IMR-90 (cell line): ENCODE data around the gene SRSF5. TPM values are rescaled to one million over a fixed set of nuclear protein-coding genes. Genes with fewer than 3 reads are reported as not detected.

ENCODE experiments used
- ATAC-seq: fragments of 200-7000 bp; cut with Tn5 transposase; 2 replicates; pipeline ENCODE4 v1.9.1; 2020; ENCODE audit warnings: low read depth, mild to moderate bottlenecking, moderate library complexity
- BruUV-seq: library from RNA; stranded (reverse); fragments of 400-500 nt; replicated peaks from 2 replicates; lab custom pipeline; 2021; lab: Mats Ljungman, UMichigan
- CTCF ChIA-PET: fragments of 300-600 bp; formaldehyde crosslinking; extraction: SDS; loops from one replicate; lab custom pipeline; 2021; ENCODE audit warnings: antibody characterized with exemption; lab: Yijun Ruan, JAX
- POLR2A ChIA-PET: fragments of 300-600 bp; sonication (Branson Sonifier 250); formaldehyde crosslinking; loops from one replicate; lab custom pipeline; 2022; ENCODE audit warnings: antibody characterized with exemption; ENCODE audit not compliant: unreplicated experiment; lab: Charles Lee
- DNase-seq: peaks from one replicate; pipeline ENCODE4 v3.0.0; 2013
- H2AFZ ChIP-seq: replicated peaks from 2 replicates; pipeline ENCODE3; 2013; ENCODE audit warnings: low read length, mild to moderate bottlenecking; ENCODE audit not compliant: poor library complexity
- H2AK5ac ChIP-seq: 2 replicates; pipeline ENCODE4 v1.6.1; 2013; ENCODE audit warnings: low read depth, low read length, inconsistent platforms
- H2AK9ac ChIP-seq: replicated peaks from 2 replicates; pipeline ENCODE3; 2013; ENCODE audit warnings: mild to moderate bottlenecking, low read depth, low read length, moderate library complexity; ENCODE audit not compliant: poor library complexity
- H2BK120ac ChIP-seq: 2 replicates; pipeline ENCODE4 v1.6.1; 2013; ENCODE audit warnings: low read depth, low read length, inconsistent platforms
- H2BK15ac ChIP-seq: 3 replicates; pipeline ENCODE4 v1.6.1; 2013; ENCODE audit warnings: low read depth, low read length, inconsistent platforms
- H2BK20ac ChIP-seq: 2 replicates; pipeline ENCODE4 v1.6.1; 2013; ENCODE audit warnings: low read depth, mild to moderate bottlenecking, inconsistent platforms, low read length, moderate library complexity
- H2BK5ac ChIP-seq: 2 replicates; pipeline ENCODE4 v1.6.1; 2013; ENCODE audit warnings: mild to moderate bottlenecking, low read depth, low read length, inconsistent platforms; ENCODE audit not compliant: poor library complexity, severe bottlenecking
- H3K14ac ChIP-seq: replicated peaks from 2 replicates; pipeline ENCODE4 v1.6.1; 2013; ENCODE audit warnings: low read depth, low read length, inconsistent platforms
- H3K18ac ChIP-seq: 2 replicates; pipeline ENCODE4 v1.6.1; 2013; ENCODE audit warnings: low read depth, low read length, control low read depth
- H3K23ac ChIP-seq: 2 replicates; pipeline ENCODE4 v1.6.1; 2013; ENCODE audit warnings: low read depth, low read length, inconsistent platforms
- H3K27ac ChIP-seq: 2 replicates; pipeline ENCODE4 v1.5.1; 2013; ENCODE audit warnings: mild to moderate bottlenecking, control low read depth, low read length; ENCODE audit not compliant: insufficient read depth
- H3K27me3 ChIP-seq: 2 replicates; pipeline ENCODE4 v1.6.1; 2013; ENCODE audit warnings: low read length; ENCODE audit not compliant: control insufficient read depth, insufficient read depth
- H3K36me3 ChIP-seq: 2 replicates; pipeline ENCODE4 v1.6.1; 2013; ENCODE audit warnings: low read length, mixed read lengths; ENCODE audit not compliant: control insufficient read depth, insufficient read depth
- H3K4ac ChIP-seq: 2 replicates; pipeline ENCODE4 v1.6.1; 2013; ENCODE audit warnings: low read depth, low read length, inconsistent platforms
- H3K4me1 ChIP-seq: 2 replicates; pipeline ENCODE4 v1.6.1; 2013; ENCODE audit warnings: low read length, mixed read lengths; ENCODE audit not compliant: control insufficient read depth, insufficient read depth
- H3K4me2 ChIP-seq: 2 replicates; pipeline ENCODE4 v1.6.1; 2013; ENCODE audit warnings: low read depth, mild to moderate bottlenecking, control low read depth, low read length, moderate library complexity
- H3K4me3 ChIP-seq: 2 replicates; pipeline ENCODE4 v1.5.1; 2013; ENCODE audit warnings: low read depth, mild to moderate bottlenecking, control low read depth, low read length, moderate library complexity; ENCODE audit not compliant: insufficient read depth
- H3K56ac ChIP-seq: 2 replicates; pipeline ENCODE4 v1.6.1; 2013; ENCODE audit warnings: low read length, inconsistent platforms; ENCODE audit not compliant: insufficient read depth; ENCODE audit errors: extremely low read depth
- H3K79me1 ChIP-seq, 2 experiments: 2 replicates each; pipeline ENCODE4 v1.6.1; 2013; ENCODE audit warnings: low read length in 2 of 2, inconsistent platforms in 1 of 2, low read depth in 1 of 2
- H3K9ac ChIP-seq: 2 replicates; pipeline ENCODE4 v1.6.1; 2013; ENCODE audit warnings: low read depth, low read length, control low read depth
- H3K9me1 ChIP-seq: 2 replicates; pipeline ENCODE4 v1.6.1; 2013; ENCODE audit warnings: low read length, inconsistent platforms; ENCODE audit not compliant: insufficient read depth
- H3K9me3 ChIP-seq: 2 replicates; pipeline ENCODE4 v1.6.1; 2013; ENCODE audit warnings: low read length; ENCODE audit not compliant: control insufficient read depth, insufficient read depth
- H4K20me1 ChIP-seq: 2 replicates; pipeline ENCODE4 v1.6.1; 2013; ENCODE audit warnings: low read length, inconsistent platforms; ENCODE audit not compliant: insufficient read depth
- H4K5ac ChIP-seq: 2 replicates; pipeline ENCODE4 v1.6.1; 2013; ENCODE audit warnings: mild to moderate bottlenecking, low read depth, low read length, control low read depth
- H4K8ac ChIP-seq, 2 experiments: 2 replicates each; pipeline ENCODE4 v1.6.1; 2013; ENCODE audit warnings: low read depth in 2 of 2, low read length in 2 of 2, control low read depth in 1 of 2, inconsistent platforms in 1 of 2
- H4K91ac ChIP-seq: 2 replicates; pipeline ENCODE4 v1.6.1; 2013; ENCODE audit warnings: low read depth, low read length, inconsistent platforms; ENCODE audit not compliant: insufficient read depth
- CEBPB ChIP-seq: IDR thresholded peaks from 2 replicates; pipeline ENCODE4 v1.6.1; 2012; ENCODE audit warnings: low read depth, low read length, improper control_type of control experiment
- CHD1 ChIP-seq: IDR thresholded peaks from 2 replicates; pipeline ENCODE4 v1.6.1; 2012; ENCODE audit warnings: low read depth, low read length, improper control_type of control experiment
- CTCF ChIP-seq: conservative IDR thresholded peaks from 2 replicates; pipeline ENCODE4 v1.5.1; 2012; ENCODE audit warnings: mild to moderate bottlenecking, low read depth, low read length, improper control_type of control experiment
- FOS ChIP-seq: fragments of 150-350 bp; IDR thresholded peaks from 2 replicates; pipeline ENCODE4 v1.6.1; 2016; ENCODE audit warnings: low read depth, low read length
- MAFK ChIP-seq: IDR thresholded peaks from 2 replicates; pipeline ENCODE4 v1.6.1; 2012; ENCODE audit warnings: low read depth, low read length, improper control_type of control experiment
- MAZ ChIP-seq: IDR thresholded peaks from 2 replicates; pipeline ENCODE4 v1.6.1; 2012; ENCODE audit warnings: low read depth, mild to moderate bottlenecking, low read length, improper control_type of control experiment, moderate library complexity, borderline replicate concordance
- MXI1 ChIP-seq: IDR thresholded peaks from 2 replicates; pipeline ENCODE4 v1.6.1; 2012; ENCODE audit warnings: low read depth, mild to moderate bottlenecking, low read length, moderate library complexity, borderline replicate concordance
- NFE2L2 ChIP-seq: fragments of 150-350 bp; IDR thresholded peaks from 2 replicates; pipeline ENCODE4 v1.6.1; 2016; ENCODE audit warnings: low read depth, mild to moderate bottlenecking, low read length
- RCOR1 ChIP-seq: IDR thresholded peaks from 2 replicates; pipeline ENCODE4 v1.6.1; 2012; ENCODE audit warnings: mild to moderate bottlenecking, low read length, improper control_type of control experiment; ENCODE audit not compliant: insufficient replicate concordance
- SMC3 ChIP-seq: fragments of 150-350 bp; IDR thresholded peaks from 2 replicates; pipeline ENCODE4 v1.6.1; 2016; ENCODE audit warnings: low read depth, mild to moderate bottlenecking, antibody characterized with exemption, low read length, moderate library complexity
- WGBS, 2 experiments: methylation state at CpG; one replicate each; pipeline versions ENCODE4 v1.1.5 to v1.1.7; 2013; ENCODE audit warnings: missing lambda C conversion rate in 2 of 2; ENCODE audit not compliant: insufficient read length in 1 of 2; ENCODE audit errors: extremely low coverage in 2 of 2; 5-methylcytosine and 5-hydroxymethylcytosine counted together
- dilution Hi-C: fragments of 300-500 bp; cut with HindIII; formaldehyde crosslinking; loops from one replicate; pipeline ENCODE4 v1.14.3; 2018; ENCODE audit warnings: low sequenced_read_pairs; ENCODE audit not compliant: unreplicated experiment
- in situ Hi-C: fragments of 300-500 bp; cut with MboI; formaldehyde crosslinking; loops from 3 replicates; pipeline ENCODE4 v1.14.3; 2019; ENCODE audit warnings: low sequenced_read_pairs, inconsistent platforms, mixed read lengths
- intact Hi-C: fragments of 100-400 bp; cut with micrococcal nuclease; formaldehyde crosslinking; loops from 2 replicates; pipeline ENCODE4 v1.10.0; 2022
- polyA plus RNA-seq, 3 experiments: library from polyadenylated mRNA; depleted of rRNA; stranded (reverse); fragments of >200 nt; gene quantifications; 2 replicates each; pipeline ENCODE4 v1.2.3, GENCODE V29; 2012; ENCODE audit warnings: low replicate concordance in 1 of 3
- total RNA-seq: library from RNA; depleted of rRNA; stranded (reverse); fragments of >200 nt; gene quantifications from 2 replicates; pipeline ENCODE4 v1.2.3, GENCODE V29; 2012

Gene SRSF5
- total and polyA plus RNA-seq, 2 of the 4 experiments (the other 2 are of a cell fraction) = 29.4 to 229 TPM

GRCh38 chr14:69767369-69767999, 542 bp downstream of the SRSF5 start (continued):
- TF ChIP-seq FOS (no peak), CHD1 (peak; percentile 84; the same call in 1 of the 2 replicates), MAFK (no peak)

- no peak overlapping the region for H3K23ac ChIP-seq
- no peak overlapping the region for H3K9ac ChIP-seq
These were observed 1.9 kb downstream of the SRSF5 start for GRCh38 chr14:69768873-69769272.

More at GRCh38 chr14:69768873-69769272, 1.9 kb downstream of the SRSF5 start:
- H2BK15ac ChIP-seq = no peak overlapping the region
- H3K27ac ChIP-seq = no peak overlapping the region
- H3K9me1 ChIP-seq = peaks cover 13% of the 10 kb centered on the region
- H3K56ac ChIP-seq = no peak overlapping the region
- peaks cover 4% of the 10 kb centered on the region for H3K4me1 ChIP-seq
- TF ChIP-seq CEBPB (no peak), CTCF (no peak), FOS (no peak), SMC3 (no peak), CHD1 (no peak), NFE2L2 (no peak), MXI1 (no peak), RCOR1 (no peak), MAZ (no peak)
- H3K79me1 ChIP-seq = peaks cover 38 to 63% of the 10 kb centered on the region in 2 experiments
- no peak overlapping the region for H3K18ac ChIP-seq
- H3K9me3 ChIP-seq = no peaks in the 10 kb centered on the region
- POLR2A ChIA-PET = no interaction called here
- H2AFZ ChIP-seq = no peak overlapping the region
- H4K20me1 ChIP-seq = peaks cover 53% of the 10 kb centered on the region
- no peaks in the 10 kb centered on the region for H3K27me3 ChIP-seq
- intact Hi-C loops (no loop called here), in situ Hi-C loops (no loop called here), dilution Hi-C loops (no loop called here)
- no peak overlapping the region for H3K4me3 ChIP-seq
- TSS peak; percentile 33 for BruUV-seq
- H2BK20ac ChIP-seq = no peak overlapping the region
- H4K8ac ChIP-seq = no peak overlapping the region
- H2BK120ac ChIP-seq = no peak overlapping the region
- ATAC-seq (no peak), DNase-seq (no peak)
- CTCF ChIA-PET = no interaction called here
- H2BK5ac ChIP-seq = no peak overlapping the region
- no peak overlapping the region for H2AK9ac ChIP-seq
- no peak overlapping the region for H4K5ac ChIP-seq
- no peak overlapping the region for H2AK5ac ChIP-seq
- no peak overlapping the region for H3K14ac ChIP-seq
- no peak overlapping the region for H4K91ac ChIP-seq
- H3K4ac ChIP-seq = no peak overlapping the region
- peaks cover 44% of the 10 kb centered on the region for H3K36me3 ChIP-seq
- WGBS, 2 experiments = 93% methylated on average over 3 of the region's 8 CpGs; no CpG with 5 or more reads in 1 of the 2 experiments
- H3K4me2 ChIP-seq = peak overlapping the region; percentile 94; the same call in 1 of the 2 replicates
